SK-N-SH treated with all-trans-retinoic acid at 6 μM for 48 hours (cell line): ENCODE measurements around the gene CACNA1I.

Experiments used
- ATAC-seq: fragments of 200-7000 bp; cut with Tn5 transposase; 3 replicates; pipeline ENCODE4 v1.9.1; 2020; ENCODE audit warnings: mild to moderate bottlenecking, moderate library complexity
- ARNTL ChIP-seq: fragments of 450-650 bp; formaldehyde crosslinking; IDR thresholded peaks from 2 replicates; pipeline ENCODE4 v1.5.0; 2020; ENCODE audit warnings: low read depth, mild to moderate bottlenecking, moderate library complexity, borderline replicate concordance
- BACH2 ChIP-seq: fragments of 250-450 bp; sonication (Bioruptor Pico); IDR thresholded peaks from 2 replicates; pipeline ENCODE4 v1.9.0; 2021; ENCODE audit warnings: mild to moderate bottlenecking, borderline replicate concordance
- CREB5 ChIP-seq: fragments of 250-450 bp; sonication (Bioruptor Pico); IDR thresholded peaks from 2 replicates; pipeline ENCODE4 v1.5.1; 2020; ENCODE audit warnings: low read depth, mild to moderate bottlenecking, moderate library complexity
- CSDC2 ChIP-seq: fragments of 250-450 bp; sonication (Bioruptor Pico); IDR thresholded peaks from 2 replicates; pipeline ENCODE4 v1.5.0; 2020; ENCODE audit warnings: mild to moderate bottlenecking, moderate library complexity
- CSRNP3 ChIP-seq: fragments of 250-450 bp; sonication (Bioruptor Pico); IDR thresholded peaks from 2 replicates; pipeline ENCODE4 v1.5.1; 2021; ENCODE audit warnings: mild to moderate bottlenecking, moderate library complexity
- ESRRG ChIP-seq: fragments of 250-450 bp; sonication (Bioruptor Pico); IDR thresholded peaks from 2 replicates; pipeline ENCODE4 v1.6.1; 2021; ENCODE audit warnings: mild to moderate bottlenecking
- GLIS3 ChIP-seq: fragments of 250-450 bp; sonication (Bioruptor Pico); IDR thresholded peaks from 2 replicates; pipeline ENCODE4 v1.5.0; 2020; ENCODE audit warnings: mild to moderate bottlenecking, moderate library complexity
- OSR1 ChIP-seq: fragments of 250-450 bp; sonication (Bioruptor Pico); IDR thresholded peaks from 2 replicates; pipeline ENCODE4 v1.8.0; 2022; ENCODE audit warnings: moderate library complexity, mild to moderate bottlenecking, inconsistent platforms
- PATZ1 ChIP-seq: fragments of 250-450 bp; sonication (Bioruptor Pico); IDR thresholded peaks from 2 replicates; pipeline ENCODE4 v1.8.0; 2020; ENCODE audit warnings: mild to moderate bottlenecking, moderate library complexity, borderline replicate concordance
- PPARA ChIP-seq: fragments of 250-450 bp; sonication (Bioruptor Pico); IDR thresholded peaks from 2 replicates; pipeline ENCODE4 v1.5.0; 2020; ENCODE audit warnings: mild to moderate bottlenecking, borderline replicate concordance
- RARB ChIP-seq: fragments of 250-450 bp; sonication (Bioruptor Pico); IDR thresholded peaks from 2 replicates; pipeline ENCODE4 v1.8.0; 2021; ENCODE audit warnings: mild to moderate bottlenecking, moderate library complexity
- TCF4 ChIP-seq: fragments of 250-450 bp; sonication (Bioruptor Pico); IDR thresholded peaks from 2 replicates; pipeline ENCODE4 v1.8.0; 2021; ENCODE audit warnings: mild to moderate bottlenecking, moderate library complexity, borderline replicate concordance
- TOX ChIP-seq: fragments of 250-450 bp; sonication (Bioruptor Pico); IDR thresholded peaks from 2 replicates; pipeline ENCODE4 v1.8.0; 2021; ENCODE audit warnings: mild to moderate bottlenecking, moderate library complexity, borderline replicate concordance
- TSHZ2 ChIP-seq: fragments of 250-450 bp; sonication (Bioruptor Pico); IDR thresholded peaks from 2 replicates; pipeline ENCODE4 v1.5.0; 2020; ENCODE audit warnings: mild to moderate bottlenecking, moderate library complexity
- ZFP3 ChIP-seq: fragments of 250-450 bp; sonication (Bioruptor Pico); IDR thresholded peaks from 2 replicates; pipeline ENCODE4 v1.5.0; 2020; ENCODE audit warnings: mild to moderate bottlenecking, moderate library complexity
- ZFP30 ChIP-seq: fragments of 450-650 bp; formaldehyde crosslinking; IDR thresholded peaks from 2 replicates; pipeline ENCODE4 v1.5.0; 2022; ENCODE audit warnings: mild to moderate bottlenecking, moderate library complexity
- ZNF565 ChIP-seq: fragments of 450-650 bp; formaldehyde crosslinking; conservative IDR thresholded peaks from 2 replicates; pipeline ENCODE4 v1.5.0; 2020; ENCODE audit warnings: low read depth, mild to moderate bottlenecking, moderate library complexity
- ZNF70 ChIP-seq: fragments of 450-650 bp; formaldehyde crosslinking; IDR thresholded peaks from 2 replicates; pipeline ENCODE4 v1.5.0; 2020; ENCODE audit warnings: mild to moderate bottlenecking, moderate library complexity
- ZNF8 ChIP-seq: fragments of 450-650 bp; formaldehyde crosslinking; IDR thresholded peaks from 2 replicates; pipeline ENCODE4 v1.5.0; 2020; ENCODE audit warnings: mild to moderate bottlenecking, moderate library complexity

Gene CACNA1I

GRCh38 chr22:39655831-39656230, 85.3 kb downstream of the CACNA1I start:
- no peak for ATAC-seq
- TF ChIP-seq ZNF8 (CRISPR knock-in tag): no peak
- TF ChIP-seq TOX: no peak
- TF ChIP-seq CSDC2 (CRISPR knock-in tag): no peak
- no peak for TF ChIP-seq TSHZ2
- TF ChIP-seq ZFP3 (CRISPR knock-in tag): no peak
- no peak for TF ChIP-seq ARNTL (CRISPR knock-in tag)
- TF ChIP-seq ZNF565 (CRISPR knock-in tag): no peak
- no peak for TF ChIP-seq PPARA
- TF ChIP-seq ZFP30 (CRISPR knock-in tag): no peak
- no peak for TF ChIP-seq BACH2

GRCh38 chr22:39656495-39657490, 86.2 kb downstream of the CACNA1I start:
- ATAC-seq: no peak
- TF ChIP-seq GLIS3 (CRISPR knock-in tag): no peak
- no peak for TF ChIP-seq ARNTL (CRISPR knock-in tag)
- no peak for TF ChIP-seq ZNF8 (CRISPR knock-in tag)
- TF ChIP-seq TCF4 (CRISPR knock-in tag): no peak
- no peak for TF ChIP-seq OSR1 (CRISPR knock-in tag)
- TF ChIP-seq CSDC2 (CRISPR knock-in tag): no peak
- no peak for TF ChIP-seq RARB (CRISPR knock-in tag)

GRCh38 chr22:39658367-39658766, 87.8 kb downstream of the CACNA1I start:
- TF ChIP-seq ZNF8 (CRISPR knock-in tag) (no peak), CREB5 (CRISPR knock-in tag) (no peak), ZFP3 (CRISPR knock-in tag) (no peak)
- ATAC-seq: no peak

GRCh38 chr22:39658806-39659463, 88.4 kb downstream of the CACNA1I start:
- ATAC-seq: no peak
- TF ChIP-seq CSRNP3 (CRISPR knock-in tag) (no peak), PATZ1 (CRISPR knock-in tag) (no peak), TOX (no peak), ZFP3 (CRISPR knock-in tag) (no peak), ZNF70 (no peak), OSR1 (CRISPR knock-in tag) (no peak), ZFP30 (CRISPR knock-in tag) (no peak), BACH2 (no peak), GLIS3 (CRISPR knock-in tag) (no peak), ZNF8 (CRISPR knock-in tag) (no peak), RARB (CRISPR knock-in tag) (no peak), ESRRG (no peak)
